Measurements from ENCODE around the gene KHNYN.

KHNYN gene

DNA sequence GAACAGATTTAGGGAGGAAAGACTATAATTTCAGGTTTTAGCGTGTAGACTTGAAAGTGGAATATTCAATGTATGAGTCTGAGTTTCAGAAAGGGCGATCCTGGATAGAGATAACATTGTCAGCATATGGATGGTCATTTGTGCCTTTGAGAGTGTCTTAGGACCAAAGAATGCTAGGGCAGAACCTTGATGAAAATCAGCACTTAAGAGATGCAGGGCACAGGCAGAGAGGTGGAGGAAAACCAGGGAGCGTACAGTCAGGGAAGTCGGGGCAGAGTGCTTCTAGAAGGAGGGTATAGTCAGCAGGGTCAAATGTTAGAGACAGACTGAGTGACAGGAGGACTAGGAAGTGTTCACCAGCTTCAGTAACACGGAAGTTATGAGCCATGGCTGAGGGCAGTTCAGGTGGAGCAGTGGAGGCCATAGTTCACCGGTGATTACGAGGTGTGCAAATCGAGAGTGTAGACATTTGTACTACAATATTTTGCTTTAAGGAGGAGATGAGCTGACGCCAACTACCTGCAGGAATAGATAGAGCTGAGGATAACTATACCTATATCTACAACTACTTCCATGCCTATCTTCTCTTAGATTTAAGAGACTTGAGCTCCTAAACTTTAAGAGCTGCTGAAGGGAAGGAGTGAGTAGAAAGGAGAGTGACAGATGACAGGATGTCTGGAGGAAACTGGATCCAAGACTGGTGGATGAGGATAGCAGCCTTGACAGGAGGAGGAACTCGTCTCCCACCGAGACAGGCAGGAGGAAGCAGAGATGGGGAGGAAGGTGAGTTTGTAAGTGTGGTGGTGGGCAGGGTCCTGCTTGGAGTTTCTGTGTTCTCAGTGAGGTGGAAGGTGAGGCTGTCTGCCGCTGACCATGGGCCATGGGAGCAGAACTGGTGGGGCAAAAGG is 6.8 kb upstream of the KHNYN start:
- no peak for DNase-seq (ENCODE audit: low spot score)

DNA sequence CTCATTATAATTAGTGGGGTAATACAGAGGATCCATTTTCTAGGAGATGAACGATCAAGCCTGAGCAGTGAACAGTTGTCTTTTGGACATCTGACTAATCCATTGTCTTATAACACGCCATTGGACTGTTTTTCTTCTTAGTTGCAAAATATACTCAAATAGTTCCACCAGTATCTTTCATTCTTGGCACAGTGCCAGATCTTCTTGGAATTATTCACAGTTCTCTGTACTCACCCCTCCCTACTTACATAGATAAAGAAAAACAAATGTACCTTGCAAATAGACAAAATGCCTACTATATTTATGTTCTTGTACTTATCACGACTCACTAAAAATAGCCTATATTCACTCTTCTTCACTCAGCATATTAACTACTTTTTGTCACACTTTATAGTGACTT is 4.0 kb upstream of the KHNYN start:
- DNase-seq (ENCODE audit: low spot score), result no peak

GRCh38 chr14:24426150-24426911 is 3.4 kb upstream of the KHNYN start:
- no peak for DNase-seq (ENCODE audit: low spot score)

- DNase-seq (ENCODE audit: low spot score), result no peak
Measured at GRCh38 chr14:24426912-24427536, 2.7 kb upstream of the KHNYN start.

GRCh38 chr14:24427537-24428508 is 1.9 kb upstream of the KHNYN start:
- DNase-seq (ENCODE audit: low spot score), result no peak

- DNase-seq (ENCODE audit: low spot score), result no peak
Measured at GRCh38 chr14:24428628-24429394, 943 bp upstream of the KHNYN start.

DNA sequence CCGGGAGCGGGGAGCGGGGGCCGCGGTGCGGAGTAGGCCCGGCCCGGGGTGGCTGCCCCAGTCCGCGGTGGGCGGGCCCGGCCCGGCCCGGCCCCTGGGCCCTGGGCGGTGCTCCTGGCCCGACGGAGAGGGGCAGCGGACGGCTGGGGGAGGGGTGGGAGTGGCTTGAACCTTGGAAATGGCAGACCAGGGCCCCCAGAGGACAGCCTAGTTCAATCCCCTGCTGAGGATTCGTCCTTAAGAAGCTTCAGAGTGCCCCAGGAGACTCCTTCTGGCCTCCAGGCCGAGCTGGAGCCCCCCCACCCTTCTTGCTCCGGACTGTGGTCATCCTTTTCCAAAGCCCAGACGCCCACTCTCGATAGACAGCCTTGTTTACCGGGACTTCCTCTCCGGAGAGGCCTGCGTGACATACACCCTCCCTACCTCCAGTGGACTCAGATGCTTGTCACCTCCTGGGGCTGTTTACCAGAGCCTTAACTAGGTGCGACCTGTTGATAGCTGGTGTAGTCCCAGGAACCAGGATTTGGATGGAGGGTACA is 458 bp downstream of the KHNYN start:
- DNase-seq (ENCODE audit: low spot score), result peak; percentile 30

- DNase-seq (ENCODE audit: low spot score), result no peak
Measured at GRCh38 chr14:24430682-24431568, 1.2 kb downstream of the KHNYN start.

DNA sequence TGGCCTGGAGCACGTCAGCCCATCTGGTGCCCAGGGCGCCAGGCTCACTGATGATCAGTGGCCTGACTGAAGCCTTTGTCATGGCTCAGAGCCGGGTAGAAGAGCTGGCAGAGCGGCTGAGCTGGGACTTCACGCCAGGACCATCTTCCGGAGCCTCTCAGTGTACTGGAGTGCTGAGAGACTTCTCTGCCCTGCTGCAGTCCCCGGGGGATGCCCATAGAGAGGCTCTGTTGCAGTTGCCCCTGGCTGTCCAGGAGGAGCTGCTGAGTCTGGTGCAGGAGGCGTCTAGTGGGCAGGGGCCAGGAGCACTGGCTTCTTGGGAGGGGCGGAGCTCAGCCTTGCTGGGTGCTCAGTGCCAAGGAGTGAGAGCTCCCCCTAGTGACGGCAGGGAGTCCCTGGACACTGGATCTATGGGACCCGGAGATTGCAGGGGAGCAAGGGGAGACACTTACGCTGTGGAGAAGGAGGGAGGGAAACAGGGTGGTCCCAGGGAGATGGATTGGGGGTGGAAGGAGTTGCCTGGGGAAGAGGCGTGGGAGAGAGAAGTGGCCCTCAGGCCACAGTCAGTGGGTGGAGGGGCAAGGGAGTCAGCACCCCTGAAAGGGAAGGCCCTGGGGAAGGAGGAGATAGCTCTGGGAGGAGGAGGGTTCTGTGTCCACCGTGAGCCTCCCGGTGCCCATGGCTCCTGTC is 2.0 kb downstream of the KHNYN start:
- DNase-seq (ENCODE audit: low spot score), result peak; percentile 77

DNA sequence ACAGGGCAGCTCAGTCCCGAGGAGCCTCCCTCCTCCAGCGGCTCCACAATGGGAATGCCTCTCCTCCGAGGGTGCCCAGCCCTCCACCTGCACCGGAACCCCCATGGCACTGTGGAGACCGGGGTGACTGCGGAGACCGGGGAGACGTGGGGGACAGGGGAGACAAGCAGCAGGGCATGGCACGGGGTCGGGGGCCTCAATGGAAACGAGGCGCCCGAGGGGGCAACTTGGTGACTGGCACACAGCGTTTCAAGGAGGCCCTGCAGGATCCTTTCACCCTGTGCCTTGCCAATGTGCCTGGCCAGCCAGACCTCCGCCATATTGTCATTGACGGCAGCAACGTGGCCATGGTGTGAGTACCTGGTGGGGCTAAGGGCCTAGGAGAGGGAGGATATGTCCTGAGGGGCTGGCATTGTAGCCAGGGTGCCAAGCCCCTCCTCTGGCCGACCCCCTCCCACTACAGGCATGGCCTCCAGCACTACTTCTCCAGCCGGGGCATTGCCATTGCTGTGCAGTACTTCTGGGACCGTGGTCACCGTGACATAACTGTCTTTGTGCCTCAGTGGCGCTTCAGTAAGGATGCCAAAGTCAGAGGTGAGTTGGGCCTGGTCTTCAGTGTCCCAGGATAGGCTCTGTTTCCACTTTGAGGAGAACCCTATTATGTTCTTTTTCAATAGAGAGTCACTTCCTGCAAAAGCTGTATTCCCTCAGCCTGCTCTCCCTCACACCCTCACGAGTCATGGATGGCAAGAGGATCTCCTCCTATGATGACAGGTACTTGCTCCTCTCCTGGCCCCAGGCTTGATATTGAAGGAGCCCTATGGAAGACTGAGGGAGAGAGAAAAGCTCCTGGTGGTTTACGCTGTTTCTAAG is 2.7 kb downstream of the KHNYN start:
- DNase-seq (ENCODE audit: low spot score), result no peak

DNA sequence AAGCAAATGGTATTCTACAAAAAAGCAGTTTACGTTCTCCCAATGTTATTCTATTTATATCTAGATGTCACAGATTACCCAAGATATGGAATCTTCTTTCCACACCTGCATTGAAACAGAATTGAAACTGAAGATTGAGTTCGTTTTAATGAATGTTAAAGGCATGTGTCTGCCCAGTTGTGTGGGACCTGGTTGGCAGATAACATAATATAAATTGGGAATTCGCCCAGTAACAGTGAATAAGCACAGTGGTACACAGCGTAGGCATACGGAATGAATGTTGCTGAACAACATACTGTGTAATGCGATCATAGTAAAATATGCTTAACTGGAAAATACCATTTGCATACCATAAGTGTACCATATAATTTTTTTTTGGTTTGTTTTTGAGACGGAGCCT is 4.3 kb downstream of the KHNYN start:
- DNase-seq (ENCODE audit: low spot score), result no peak

DNA sequence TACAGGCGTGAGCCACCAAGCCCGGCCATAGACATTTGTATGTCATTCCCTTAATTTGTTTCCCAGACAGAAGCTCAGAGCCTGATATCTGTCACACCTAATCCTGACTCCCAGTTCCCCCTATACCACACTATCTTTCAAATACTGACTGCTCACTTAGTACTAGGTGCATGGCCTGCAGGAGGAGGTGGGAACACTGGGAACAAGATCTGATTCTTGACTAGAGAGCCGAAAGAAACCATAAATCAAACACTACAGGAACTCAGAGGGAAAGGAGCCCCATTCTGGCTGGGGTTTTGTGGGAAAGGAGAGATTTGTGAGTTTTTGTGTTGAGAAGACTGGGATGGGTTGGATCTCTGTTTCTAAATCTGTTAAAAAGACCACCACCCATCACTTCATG is 4.9 kb downstream of the KHNYN start:
- no peak for DNase-seq (ENCODE audit: low spot score)

GRCh38 chr14:24435192-24435810 is 5.5 kb downstream of the KHNYN start:
- DNase-seq (ENCODE audit: low spot score), result no peak

DNA sequence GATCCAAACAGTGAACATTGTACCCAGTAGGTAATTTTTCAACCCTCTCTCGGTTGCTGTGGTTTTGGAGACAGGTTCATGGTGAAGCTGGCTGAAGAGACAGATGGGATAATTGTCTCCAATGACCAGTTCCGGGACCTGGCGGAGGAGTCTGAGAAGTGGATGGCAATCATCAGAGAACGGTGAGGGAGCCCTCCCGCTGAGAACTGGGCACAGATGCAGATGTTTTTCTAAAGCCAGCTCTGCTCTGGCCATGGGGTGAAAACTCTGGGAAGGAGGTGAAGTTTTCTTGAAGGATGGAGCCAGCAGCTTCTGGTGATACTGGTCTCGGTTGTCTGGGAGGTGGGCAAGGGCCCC is 6.2 kb downstream of the KHNYN start:
- DNase-seq (ENCODE audit: low spot score), result no peak

GRCh38 chr14:24436355-24437019 is 6.7 kb downstream of the KHNYN start:
- peak; percentile 86 for DNase-seq (ENCODE audit: low spot score)

DNA sequence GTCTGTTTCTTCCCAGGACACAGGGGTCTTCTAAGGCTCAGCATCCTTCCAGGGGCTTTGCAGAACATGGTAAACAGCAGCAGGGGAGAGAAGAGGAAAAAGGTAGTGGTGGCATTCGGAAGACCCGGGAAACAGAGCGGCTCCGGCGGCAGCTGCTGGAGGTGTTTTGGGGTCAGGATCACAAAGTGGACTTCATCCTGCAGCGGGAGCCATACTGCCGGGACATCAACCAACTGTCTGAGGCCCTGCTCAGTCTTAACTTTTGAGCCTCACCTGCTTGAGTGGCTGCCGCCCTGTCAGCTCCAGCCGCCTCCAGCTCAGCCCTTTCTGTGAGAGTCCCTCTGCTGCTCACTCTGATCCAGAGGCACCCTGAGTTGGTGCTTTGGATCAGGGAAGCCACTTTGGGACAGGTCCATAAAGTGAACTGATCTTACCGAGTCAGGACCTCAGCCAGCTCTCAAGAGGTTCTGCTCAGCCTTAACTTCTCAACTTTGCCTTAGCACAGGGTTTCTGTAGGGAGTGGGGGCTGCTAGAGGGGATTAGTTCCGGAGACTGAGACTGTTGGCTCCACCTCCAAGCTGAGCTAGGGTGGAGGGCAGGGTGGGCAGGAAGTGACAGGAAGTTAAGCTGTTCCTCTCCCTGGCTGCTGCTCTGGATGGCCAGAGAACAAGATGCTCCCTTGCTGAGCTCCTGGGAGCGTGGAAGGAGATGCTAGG is 7.4 kb downstream of the KHNYN start:
- DNase-seq (ENCODE audit: low spot score), result no peak
